Measurements from ENCODE around the gene ARGFX.
"Not testable (repeated sequence)": the region's sequence is repeated elsewhere in the genome, so short reads cannot be mapped to it uniquely, and the experiment has no call there.

Gene ARGFX

DNA sequence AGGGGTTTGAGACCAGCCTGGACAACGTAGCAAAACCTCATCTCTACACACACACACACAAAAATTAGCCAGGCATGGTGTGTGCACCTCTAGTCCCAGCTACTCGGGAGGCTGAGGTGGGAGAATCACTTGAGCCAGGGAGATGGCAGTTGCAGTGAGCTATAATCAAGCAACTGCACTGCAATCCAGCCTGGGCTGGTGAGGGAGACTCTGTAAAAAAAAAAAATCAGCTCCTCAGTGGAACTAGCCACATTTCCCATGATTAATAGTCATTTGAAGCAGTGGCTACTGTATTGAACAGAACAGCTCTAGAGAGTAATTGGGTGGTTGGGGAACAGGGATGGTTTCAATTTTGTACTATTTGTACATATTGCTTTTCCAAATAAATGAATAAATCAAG, 13.9 kb downstream of the ARGFX start:
- no peak for DNase-seq (ENCODE audit: insufficient read length, low spot score)
- TF ChIP-seq, protein P1, sequence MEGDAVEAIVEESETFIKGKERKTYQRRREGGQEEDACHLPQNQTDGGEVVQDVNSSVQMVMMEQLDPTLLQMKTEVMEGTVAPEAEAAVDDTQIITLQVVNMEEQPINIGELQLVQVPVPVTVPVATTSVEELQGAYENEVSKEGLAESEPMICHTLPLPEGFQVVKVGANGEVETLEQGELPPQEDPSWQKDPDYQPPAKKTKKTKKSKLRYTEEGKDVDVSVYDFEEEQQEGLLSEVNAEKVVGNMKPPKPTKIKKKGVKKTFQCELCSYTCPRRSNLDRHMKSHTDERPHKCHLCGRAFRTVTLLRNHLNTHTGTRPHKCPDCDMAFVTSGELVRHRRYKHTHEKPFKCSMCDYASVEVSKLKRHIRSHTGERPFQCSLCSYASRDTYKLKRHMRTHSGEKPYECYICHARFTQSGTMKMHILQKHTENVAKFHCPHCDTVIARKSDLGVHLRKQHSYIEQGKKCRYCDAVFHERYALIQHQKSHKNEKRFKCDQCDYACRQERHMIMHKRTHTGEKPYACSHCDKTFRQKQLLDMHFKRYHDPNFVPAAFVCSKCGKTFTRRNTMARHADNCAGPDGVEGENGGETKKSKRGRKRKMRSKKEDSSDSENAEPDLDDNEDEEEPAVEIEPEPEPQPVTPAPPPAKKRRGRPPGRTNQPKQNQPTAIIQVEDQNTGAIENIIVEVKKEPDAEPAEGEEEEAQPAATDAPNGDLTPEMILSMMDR (IDR thresholded peaks at IDR 0.05; ENCODE audit: insufficient read depth, missing control alignments) = no peak
- FAIRE-seq = no peak

DNA sequence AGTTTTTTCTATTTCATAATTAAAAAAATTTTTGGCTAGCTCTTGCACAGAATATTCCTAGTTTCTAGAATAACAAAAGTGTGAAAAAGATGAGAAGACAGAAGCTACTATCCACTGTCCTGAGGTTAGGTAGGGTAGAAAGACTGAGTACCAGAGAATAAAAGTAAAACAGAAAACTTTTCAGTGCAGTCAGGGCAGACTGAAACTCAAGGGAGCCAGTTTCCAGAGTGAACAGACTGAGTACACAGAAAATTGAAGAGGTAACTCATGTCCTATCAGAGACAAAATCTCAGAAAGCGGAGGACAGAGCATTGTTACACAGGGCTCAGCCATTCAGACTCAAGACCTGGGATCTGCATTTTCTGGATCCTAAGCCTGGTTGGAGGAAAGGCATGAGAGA, 16.7 kb downstream of the ARGFX start:
- DNase-seq (ENCODE audit: insufficient read length, low spot score) = no peak
- TF ChIP-seq, protein P1 (IDR thresholded peaks at IDR 0.05; ENCODE audit: insufficient read depth, missing control alignments) = no peak
- no peak for FAIRE-seq

DNA sequence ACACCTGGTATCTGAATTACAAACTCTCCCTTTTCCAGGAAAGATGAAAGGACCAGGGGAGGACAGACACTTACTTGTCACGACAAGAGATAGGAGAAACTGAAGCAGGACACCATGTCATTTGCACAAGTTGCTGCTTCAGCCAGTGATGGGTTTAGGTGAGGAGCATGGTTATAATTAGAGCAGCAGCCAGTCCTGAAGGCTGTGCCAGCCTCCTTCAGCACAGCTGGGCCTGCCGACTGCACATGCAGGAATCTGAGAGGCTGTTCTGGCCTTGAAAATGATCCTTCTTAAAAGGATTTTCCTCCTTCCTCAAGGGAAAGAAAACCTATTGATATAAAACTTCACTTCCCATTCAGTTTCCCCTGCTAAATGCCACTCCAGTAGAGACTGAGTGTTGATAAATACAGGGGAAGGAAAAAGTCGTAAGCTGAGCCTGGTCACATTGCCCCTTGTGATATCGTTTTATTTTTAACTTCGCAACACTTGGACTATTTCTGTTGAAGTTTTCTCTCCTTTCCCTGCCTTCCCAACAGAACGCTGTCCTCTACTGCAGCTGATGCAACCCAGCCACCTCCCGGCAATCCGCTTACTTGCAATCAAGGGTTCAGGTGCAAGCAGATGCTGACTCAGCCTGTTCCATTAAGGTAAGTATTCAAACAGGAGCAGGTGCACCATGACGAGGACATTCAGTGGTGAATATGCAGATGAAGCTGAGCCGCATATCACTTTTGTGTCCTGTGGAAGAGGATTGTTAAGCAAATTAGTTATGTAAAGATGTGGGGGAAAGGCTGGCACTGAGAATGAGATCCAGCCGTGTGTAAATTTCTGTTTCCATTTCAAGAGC, 25.3 kb downstream of the ARGFX start, which contains the start of gene FBXO40:
Gene FBXO40, plus strand, starts transcription at position 524 of the 847 bp plus-strand sequence. CDS start 27,197 bp downstream, outside the sequence.
- FAIRE-seq = peak; percentile 72
- no peak for DNase-seq (ENCODE audit: insufficient read length, low spot score)

DNA sequence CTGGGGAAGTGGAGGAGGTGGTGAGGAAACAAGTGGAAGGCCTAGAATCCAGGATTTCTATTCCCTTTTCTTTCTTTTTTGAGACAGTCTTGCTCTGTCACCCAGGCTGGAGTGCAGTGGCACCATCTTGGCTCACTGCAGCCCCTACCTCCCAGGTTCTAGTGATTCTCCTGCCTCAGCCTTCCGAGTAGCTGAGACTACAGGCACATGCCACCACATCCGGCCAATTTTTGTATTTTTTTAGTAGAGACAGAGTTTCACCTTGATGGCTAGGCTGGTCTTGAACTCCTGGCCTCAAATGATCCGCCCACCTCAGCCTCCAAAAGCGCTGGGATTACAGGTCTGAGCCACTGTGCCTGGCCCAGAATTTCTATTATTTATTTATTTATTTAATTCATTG, 26.1 kb downstream of the ARGFX start:
- DNase-seq (ENCODE audit: insufficient read length, low spot score); FAIRE-seq: not testable (repeated sequence)

More for the DNA sequence above, 25.3 kb downstream of the ARGFX start, which contains the start of gene FBXO40:
- TF ChIP-seq, protein P1 (IDR thresholded peaks at IDR 0.05; ENCODE audit: insufficient read depth, missing control alignments) = no peak

DNA sequence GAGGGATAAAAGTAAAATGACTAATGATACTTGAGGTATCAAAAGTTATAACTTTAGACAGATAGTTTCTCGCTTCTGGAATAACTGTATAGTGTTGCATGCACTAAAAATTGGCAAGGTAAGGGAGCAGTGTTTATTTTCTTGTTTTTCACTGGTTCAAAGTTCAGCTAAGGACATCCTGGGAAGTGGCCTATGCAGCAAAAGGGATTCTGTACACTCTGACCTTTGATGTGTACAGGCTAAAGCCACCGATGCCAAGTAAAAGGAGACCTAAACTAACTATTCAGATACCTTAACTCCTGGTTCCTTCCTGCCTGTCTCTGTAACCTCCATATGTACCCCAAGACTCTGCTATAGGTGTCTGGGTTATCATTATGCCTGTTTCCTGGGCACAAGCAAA, 27.1 kb downstream of the ARGFX start:
- FAIRE-seq (no peak), DNase-seq (ENCODE audit: insufficient read length, low spot score) (no peak)
- TF ChIP-seq, protein P1 (IDR thresholded peaks at IDR 0.05; ENCODE audit: insufficient read depth, missing control alignments) = no peak

DNA sequence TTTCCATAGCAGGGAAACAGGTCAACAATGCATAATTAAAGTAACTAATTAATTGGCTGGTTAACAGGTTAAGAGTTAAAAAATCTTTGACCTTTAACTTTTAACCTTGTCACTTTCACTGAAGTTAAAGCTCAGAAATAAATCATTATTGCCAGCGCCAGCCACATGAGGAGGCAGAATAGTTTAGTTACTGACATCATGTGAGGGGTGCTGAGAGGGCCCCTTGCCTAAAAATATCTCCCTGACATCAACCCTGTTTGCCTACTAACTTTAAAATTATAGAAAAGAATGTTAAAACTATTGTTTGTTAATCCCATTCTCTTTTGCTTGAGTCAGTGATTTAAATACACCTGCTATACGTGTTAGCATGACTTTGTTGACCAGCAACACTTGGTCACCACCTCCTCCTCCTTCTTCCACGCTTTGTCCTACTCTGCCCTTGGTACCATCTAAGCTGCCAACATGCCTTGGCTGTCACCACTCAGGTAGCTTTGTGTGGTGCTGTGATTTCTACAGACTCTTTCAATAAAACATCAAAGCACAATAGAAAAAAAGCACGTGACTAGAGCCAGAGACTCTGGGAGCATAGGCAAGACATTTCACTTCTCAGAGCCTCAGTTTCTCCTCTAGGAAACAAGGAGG, 28.1 kb downstream of the ARGFX start:
- FAIRE-seq (no peak), DNase-seq (ENCODE audit: insufficient read length, low spot score) (no peak)
- TF ChIP-seq, protein P1 (IDR thresholded peaks at IDR 0.05; ENCODE audit: insufficient read depth, missing control alignments) = no peak

DNA sequence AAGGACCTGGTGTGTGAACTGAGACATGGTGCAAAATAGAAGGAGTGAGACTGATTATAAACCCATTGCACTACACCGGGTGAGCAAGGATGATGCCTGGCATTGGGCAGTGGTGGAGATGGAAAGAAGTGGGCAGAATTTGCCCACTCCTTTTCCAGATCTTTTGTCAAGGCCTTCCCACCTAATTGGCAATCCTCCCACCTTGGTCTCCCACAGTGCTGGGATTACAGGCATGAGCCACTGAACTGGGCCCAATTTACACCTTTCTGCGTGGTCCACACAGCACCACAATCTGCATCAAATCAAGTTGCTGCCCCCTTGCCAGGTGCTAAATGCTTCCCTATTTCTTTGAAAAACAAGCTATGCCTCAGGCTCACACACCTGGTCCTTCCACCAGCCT, 30.8 kb downstream of the ARGFX start:
- DNase-seq (ENCODE audit: insufficient read length, low spot score) (no peak), FAIRE-seq (no peak)
- TF ChIP-seq, protein P1 (IDR thresholded peaks at IDR 0.05; ENCODE audit: insufficient read depth, missing control alignments) = no peak

DNA sequence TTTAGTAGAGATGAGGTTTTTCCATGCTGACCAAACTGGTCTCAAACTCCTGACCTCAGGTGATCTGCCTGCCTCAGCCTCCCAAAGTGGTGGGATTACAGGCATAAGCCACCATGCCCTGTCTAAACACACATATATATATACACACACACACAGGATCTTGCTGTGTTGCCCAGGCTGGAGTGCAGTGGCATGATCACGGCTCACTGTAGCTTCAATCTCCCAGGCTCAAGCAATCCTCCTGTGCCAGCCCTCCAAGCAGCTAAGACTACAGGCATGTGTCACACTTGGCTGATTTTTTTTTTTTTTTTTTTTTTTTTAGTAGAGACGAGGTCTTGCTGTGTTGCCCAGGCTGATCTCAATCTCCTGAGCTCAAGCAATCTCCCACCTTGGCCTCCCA, 32.2 kb downstream of the ARGFX start:
- FAIRE-seq; DNase-seq (ENCODE audit: insufficient read length, low spot score): not testable (repeated sequence)

Measured in D721Med (cell line).